Stimulated activated CD4-positive, alpha-beta T cell treated with anti-CD3 and anti-CD28 coated beads, Interleukin-2, amount 100 ng/mL, for 24 hours (primary cell): ENCODE measurements around the gene SYNE2.
A peak's percentile ranks its signal among the peaks of the same experiment; 100 is the strongest.

ENCODE experiments used
- DNase-seq, 2 donors: peaks; one replicate each; pipeline ENCODE4 v3.0.0-alpha.2; 2020

The SYNE2 gene

DNA sequence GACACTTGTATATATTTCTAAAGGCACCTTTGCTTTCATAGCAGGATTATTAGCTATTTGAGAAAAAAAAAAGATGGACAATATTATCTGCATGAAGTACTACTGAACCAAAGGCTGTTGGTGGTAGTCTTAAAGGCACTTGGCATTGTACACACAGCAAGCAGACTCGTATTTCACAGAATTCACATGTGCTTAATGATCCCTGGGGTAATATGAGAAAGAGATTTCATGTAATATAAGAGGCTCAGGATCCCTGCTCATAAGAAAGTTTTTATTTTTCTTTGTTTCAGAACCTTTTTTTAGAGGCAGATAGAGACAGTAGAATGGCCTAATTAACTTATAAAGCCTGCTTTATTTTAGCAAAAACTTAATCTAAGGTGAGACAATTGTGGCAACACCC lies 59.5 kb downstream of the SYNE2 start:
- no peak for DNase-seq

DNA sequence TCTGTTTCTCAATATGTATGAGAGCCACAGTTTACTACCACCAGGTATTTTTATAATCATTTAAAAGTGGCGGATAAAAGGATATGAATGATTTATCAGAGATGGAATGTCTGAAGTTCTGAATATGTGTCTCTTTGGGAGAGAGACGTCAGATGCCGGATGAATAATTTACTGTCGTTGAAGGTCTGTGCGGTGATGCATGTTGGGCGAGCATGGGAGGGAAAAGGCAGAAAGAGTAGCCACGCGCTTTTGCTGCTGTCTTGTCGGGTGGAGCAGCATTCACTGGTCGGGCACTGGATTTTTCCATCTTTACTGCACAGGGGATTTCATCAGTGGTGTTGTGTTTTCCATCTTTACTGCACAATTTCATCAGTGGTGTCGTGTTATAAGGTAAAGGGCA lies 65.6 kb downstream of the SYNE2 start:
- DNase-seq = no peak

DNA sequence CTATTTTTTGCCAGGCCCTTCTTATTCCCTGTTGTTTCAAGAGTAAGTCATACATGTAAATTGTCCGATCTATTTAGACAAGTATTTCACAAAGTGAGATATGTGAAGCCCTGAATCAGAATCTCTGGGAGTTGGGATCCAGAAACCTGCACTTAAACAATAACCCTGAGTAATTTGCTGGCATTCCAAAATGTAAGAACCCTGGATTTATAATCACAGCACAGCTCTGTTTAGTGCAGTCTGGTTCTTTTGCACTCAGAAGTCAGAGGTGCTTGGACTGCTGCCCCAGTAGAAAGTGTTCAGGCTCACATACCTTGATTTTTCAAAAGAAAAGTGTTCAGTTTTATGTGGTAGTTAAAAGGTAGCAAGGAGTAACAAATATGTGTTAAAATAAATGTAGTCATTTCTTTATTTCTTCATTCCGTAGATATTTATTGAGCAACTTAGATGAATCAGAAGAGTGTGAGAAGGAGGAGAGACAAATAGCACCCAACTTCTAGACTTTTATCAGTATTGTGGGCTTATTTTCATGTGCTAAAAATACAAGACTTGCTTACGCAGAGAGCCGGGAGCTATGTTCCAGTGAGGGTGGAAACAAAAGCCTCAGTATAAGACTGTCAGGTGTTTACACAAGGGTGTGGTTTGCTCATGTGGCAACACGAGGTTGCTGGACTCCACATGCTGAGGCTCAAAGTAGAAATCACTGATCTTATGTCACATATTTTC lies 70.1 kb downstream of the SYNE2 start:
- no peak for DNase-seq

DNA sequence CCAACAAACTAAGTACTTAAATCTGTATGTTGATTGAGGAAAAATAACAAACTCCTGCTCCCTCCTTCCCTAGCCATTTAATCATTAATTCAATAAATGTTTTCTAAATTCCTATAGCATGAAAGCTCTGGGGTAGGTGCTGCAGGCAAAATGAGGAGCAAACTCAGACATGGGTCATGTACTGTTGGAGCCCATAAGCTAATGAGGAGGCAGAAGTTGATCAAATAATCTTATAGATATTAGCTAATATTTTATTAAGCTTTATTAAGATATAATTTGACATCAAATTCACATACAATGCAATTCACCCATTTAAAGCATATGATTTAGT lies 70.6 kb downstream of the SYNE2 start:
- no peak for DNase-seq

DNA sequence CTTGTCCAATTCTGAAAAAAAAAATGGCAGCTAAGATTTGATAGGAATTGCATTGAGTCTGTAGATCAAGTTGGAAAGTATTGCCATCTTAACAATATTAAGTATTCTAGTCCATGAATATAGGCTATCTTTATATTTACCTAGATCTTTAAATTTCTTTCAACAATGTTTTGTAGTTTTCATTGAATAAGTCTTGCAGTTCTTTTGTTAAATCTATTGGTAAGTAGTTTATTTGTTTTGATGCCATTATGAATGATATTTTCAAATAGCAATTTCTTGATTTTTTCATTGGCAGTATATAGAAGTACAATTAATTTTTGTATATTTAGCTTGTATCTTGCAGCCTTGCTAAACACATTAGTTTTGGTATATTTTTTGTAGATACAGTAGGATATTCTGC lies 71.6 kb downstream of the SYNE2 start:
- no peak for DNase-seq

DNA sequence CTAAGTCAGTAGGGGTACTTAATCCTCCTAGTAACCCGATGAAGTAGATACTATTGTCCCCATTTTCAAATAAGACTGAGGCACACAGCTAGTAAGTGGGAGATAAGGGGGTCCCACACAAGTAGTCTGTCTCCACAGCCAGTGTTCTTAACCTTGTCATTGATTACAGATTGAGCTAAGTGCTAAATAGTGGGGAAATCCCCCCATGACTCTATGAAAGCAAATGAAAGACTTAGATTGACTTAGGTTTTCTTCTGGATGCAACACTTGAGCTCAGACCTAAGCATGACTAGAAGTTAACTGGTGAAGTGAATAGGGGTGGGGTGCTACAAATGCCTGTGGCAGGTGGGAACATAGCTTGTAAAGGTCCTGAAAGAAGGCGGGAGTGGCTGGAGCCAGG lies 73.8 kb downstream of the SYNE2 start:
- DNase-seq = no peak

DNA sequence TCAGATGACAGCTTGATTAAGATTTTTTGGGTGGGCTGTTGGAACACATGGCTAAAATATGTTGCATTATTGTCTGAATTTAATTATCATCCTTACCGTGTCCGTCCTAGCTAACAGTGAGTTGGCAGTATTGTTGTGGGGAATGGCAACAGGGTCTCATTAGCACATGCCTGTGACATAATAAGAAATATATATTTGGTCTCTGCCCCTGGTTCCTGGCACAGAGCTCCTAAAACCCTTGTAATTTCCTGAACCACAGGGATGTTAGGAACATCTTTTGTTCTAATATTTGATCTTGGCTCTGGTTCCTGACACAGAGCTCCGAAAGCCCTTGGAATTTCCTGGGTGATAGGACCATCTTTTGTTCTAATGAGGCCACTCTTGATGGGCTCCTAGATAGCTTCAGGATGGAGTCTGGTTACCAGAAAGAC lies 76.0 kb downstream of the SYNE2 start:
- no peak for DNase-seq

DNA sequence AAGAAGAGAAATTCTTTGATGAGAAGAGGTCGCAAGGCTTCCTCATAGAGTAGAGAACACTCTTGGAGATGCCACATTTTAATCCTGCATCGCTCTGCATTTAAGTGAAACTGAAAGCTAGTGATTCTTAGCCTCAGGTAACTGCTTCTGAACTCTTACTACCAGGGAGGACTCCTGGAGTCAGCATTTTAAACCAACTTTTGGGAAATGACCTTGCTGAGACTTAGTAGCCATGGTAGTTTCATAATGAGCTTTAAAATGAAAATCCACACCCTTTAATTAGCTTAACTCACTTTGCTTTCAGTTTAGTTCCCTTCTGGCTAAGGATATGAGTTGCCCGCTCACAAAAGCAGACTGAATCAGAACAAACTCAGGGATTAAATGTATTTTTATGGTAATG lies 80.3 kb downstream of the SYNE2 start:
- no peak for DNase-seq

DNA sequence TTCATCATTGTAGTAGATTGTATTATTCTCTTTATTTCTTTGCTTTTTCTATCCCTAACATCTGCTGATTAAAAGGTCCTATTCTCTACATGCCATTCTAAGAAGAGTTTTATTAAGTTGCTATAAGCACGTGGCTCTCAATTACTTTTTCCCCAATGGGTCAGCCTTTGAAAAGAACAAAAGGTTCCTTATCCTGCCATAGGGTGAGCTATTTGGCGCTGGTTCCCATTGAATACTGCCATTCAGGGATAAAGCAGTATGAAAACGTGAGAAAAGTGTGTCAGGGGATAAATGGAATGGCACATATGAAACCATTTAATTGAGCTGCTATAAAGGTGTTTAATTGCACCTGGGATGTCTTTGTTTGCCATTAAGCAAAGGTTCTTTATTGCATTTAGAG lies 80.9 kb downstream of the SYNE2 start:
- no peak for DNase-seq

DNA sequence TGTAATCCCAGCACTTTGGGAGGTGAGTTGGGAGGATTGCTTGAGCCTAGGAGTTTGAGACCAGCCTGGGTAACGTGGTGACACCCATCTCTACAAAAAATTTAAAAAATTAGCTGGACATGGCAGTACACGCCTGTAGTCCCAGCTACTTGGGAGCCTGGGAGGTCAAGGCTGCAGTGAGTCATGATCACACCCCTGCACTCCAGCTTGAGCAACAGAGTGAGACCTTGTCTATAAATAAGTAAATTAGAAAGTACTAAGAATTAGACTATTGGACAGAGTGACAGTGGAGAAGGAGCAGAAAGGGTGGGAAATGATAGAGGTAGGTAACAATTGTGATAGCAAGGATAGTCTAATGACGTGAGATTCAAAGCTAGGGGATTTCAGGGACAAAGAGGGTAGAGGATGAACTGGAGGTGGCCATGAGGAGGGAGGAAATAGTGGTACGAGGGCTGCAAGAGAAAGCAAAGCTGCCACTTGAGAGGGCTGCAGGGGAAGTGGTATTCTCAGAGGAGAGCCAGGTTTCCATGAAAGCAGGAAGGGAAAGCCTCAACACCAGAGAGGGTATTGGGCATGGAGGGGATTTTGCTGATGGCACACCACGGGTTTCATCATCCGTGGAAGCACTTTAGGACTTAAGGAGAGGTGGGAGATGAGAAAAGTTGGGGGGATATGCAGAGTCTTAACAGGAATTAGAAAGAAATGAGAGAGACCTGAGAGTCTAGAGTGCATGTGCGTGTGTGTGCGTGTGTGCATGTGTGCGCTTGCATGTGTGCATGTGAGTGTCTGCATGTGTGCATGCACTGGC lies 85.6 kb downstream of the SYNE2 start:
- DNase-seq = peak in 1 of 2 donors; percentile 5

DNA sequence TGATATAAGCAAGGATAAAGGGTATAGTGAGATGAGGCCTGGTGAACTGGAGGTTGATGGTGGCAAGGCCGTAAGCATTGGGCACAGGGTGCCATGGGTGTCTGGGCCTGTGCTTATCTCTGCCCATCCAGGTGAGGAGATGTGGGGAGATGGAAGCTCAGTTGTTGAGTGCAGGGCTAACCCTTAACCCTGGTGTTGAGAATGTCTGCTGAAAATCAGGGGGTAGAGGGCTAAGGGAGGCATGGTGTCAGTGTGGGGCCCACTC lies 86.1 kb downstream of the SYNE2 start:
- DNase-seq = no peak

DNA sequence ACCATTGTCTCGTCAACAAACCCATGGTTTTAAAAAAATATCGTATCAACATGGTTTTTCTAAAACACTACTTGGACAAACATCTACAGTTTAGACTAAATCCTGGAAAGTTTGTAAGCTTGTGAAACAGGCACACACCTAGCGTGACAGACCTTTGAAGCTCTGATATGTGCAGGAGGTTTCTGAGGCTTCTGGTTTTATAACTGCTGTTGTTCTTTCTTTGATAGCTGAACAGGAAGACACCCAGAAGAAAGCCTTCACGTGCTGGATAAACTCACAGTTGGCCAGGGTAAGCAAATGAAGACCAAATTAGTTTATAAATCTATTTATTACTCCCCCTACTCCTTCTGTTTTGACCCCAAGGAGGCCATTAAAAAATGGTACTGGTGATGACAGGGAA lies 87.6 kb downstream of the SYNE2 start:
- no peak for DNase-seq

DNA sequence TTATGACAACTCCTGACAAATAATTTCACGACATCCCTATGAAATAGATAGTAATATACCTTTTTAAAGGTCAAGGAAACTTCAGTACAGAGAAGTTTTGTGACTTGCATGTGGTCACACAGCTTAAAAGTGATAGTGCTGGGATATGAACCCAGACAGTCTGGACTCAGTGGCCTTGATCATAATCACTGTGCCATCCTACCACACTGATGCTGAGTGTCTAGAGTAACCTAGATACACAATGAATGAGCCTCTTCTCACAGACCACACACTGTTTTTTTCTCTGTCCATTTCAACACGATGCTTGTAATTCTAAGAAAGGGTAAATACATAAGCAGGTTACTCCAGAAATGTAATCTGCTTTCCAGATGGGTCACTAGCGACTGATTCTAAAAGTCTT lies 88.2 kb downstream of the SYNE2 start:
- no peak for DNase-seq

DNA sequence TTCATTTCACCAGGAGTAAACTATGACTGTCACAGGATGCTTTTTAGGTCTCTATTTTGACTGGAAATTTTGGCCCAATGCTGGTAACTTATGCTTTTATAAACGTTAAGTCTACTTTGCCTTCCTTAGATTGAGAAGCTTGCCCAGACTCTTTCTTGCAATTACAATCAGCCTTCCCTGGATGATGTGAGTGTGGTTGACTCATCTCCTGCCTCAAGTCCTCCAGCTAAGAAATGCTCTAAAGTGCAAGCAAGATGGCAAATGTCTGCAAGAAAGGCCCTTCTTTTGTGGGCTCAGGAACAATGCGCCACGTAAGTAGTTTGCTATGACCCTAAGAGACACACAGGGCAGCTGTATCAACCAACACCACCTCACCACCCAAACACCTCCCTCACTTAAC lies 96.9 kb downstream of the SYNE2 start:
- no peak for DNase-seq

DNA sequence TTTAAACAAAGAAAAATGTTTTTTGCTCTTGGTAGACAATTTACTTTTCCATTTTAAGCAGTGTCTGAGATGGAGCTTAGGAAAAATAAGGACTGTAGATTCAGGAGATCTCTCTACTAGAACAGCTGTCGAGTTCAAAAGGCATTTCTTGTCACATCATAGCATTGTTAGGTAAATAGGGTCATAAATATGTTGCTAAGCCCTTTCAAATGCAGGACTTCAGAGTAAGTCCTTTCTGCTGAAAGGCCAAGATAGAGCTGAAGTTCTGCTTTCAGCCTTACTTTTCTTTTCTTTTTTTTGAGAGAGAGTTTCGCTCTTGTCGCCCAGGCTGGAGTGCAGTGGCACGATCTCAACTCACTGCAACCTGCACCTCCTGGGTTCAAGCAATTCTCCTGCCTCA lies 98.2 kb downstream of the SYNE2 start:
- no peak for DNase-seq

DNA sequence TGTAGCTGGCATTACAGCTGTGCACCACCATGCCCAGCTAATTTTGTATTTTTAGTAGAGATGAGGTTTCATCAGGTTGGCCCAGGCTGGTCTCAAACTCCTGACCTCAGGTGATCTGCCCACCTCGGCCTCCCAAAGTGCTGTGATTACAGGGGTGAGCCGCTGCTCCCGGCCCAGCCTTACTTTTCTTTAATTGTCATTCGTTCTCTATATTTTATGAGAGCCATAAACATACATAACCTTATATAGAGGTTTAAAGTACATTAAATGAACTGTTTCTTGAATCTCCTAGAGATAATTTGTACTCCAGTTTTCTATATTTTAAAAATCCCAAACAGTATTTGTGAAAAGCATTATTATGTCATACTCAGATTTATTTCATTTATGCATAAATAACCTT lies 98.6 kb downstream of the SYNE2 start:
- DNase-seq = no peak

DNA sequence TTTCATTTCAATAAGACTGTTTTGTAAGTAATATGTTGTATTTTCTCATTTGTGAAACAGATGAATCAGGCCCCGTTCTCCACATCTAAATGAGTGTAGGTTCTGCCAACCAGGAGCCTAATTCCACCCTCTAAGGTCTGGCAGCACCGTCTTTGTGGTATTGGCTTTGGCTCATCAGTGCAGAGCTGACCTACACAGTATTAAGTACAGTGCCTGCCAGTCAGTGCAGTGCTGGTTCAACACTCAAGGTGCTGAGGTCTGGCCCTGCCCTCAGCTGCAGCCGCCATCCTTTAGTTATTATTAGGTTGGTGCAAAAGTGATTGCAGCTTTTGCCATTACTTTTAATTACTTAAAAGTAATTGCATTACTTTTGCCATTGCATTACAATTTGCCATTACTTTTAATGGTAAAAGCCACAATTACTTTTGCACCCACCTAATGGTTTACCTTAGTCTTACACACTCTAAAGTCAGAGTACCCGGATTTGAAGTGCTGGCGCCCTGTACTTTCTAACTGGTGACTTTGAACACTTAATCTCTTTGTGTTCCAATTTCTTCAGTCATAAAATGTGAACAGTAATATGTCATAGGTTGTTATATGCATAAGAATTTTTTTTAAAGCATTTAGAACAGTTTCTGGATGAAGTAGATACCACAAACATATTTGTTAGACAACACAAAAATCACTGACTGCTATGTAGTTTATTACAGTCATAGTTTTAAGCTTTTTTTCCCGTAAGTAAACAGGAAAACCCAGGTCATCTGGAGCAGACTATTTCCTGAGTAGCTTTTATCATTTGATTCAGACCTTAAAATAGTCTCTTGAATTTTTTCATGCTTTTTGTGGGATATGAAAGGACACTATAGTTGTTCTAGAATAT lies 99.5 kb downstream of the SYNE2 start:
- no peak for DNase-seq

DNA sequence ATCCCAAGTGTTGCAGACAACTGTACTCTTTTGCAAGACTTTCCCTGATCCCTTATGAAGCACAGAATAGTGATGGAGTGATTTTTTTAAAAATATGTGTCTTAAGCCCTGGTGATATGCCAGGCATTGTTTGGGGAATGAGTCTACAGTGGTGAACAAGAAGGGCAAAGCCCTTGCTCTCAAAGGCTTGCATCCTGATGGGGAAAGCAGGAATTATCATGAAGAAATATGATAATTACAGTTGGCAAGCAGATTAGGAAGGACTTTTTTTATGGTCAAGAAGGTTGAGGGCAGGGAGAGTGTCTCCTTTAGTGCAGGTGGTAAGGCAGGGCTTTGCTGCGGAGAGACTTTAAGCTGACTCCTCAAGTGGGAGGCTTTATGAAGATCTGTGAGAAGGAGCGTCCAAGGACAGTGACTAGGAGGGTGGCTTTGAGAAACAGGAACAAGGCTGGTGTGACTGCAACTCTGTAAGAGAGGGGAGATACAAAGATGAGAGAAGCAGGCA lies 100.2 kb downstream of the SYNE2 start:
- no peak for DNase-seq

DNA sequence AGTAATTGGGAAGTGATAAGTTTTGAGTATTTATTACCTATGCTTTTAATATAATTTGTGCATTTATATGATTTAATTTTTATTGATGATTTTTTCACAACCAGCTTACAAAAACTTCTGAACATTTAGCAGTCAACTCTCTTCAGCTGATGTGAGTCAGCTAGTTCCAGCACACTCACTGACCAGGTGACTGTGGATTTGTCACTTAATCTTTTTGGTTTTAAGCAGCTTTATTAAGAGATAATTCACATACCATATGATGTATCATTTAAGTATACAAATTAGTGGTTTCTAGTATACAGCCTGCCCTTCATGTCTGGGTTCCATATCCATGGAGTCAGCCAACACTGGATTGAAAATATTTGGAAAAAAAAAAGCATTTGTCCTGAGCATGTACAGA lies 103.5 kb downstream of the SYNE2 start:
- DNase-seq = no peak

DNA sequence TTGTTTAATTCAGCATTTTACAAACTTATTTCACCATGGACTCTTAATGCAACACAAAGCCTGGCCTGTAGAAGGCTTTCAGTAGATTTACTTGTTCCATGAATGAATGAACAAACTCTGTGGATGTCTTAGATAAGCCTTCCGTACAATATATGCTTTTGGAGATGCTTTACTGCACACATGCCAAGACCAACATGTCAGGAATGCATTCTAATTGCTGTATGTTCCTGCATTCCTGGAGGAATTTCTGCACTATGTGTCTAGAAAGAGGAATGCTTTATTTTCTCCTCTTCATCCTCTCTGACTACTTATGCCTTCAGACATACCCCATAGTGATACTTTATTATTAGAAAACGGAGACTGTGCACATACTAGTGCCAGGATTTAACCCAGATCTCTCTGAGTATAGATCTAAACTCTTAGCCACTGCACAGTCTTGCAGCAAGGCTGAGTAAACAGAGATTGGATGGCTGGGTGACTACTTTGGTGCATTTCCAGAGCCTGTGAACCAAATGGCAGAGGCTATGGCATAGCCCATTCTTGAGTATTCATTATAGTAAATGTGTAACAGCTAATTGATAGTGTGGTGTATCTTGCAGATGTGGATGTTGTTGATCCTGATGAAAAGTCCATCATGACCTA lies 108.2 kb downstream of the SYNE2 start:
- no peak for DNase-seq

DNA sequence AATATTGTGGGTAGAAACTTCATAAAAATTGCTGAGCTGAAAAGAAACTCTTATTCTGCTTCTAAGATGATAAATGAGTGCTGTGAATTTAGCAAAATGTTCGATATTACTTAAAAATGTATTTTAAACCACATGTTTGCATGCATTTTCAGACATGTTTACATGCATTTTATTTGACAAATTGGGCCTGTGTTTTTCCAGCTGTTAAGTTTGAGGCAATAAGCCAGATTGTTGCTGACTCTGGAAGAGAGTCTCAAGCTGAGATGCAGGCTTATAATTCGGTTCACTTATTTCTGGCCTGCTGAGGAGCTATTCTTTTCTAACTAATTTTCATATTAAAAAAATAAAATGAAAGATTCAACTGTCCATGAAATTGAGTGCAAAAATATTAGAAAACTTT lies 110.1 kb downstream of the SYNE2 start:
- no peak for DNase-seq

DNA sequence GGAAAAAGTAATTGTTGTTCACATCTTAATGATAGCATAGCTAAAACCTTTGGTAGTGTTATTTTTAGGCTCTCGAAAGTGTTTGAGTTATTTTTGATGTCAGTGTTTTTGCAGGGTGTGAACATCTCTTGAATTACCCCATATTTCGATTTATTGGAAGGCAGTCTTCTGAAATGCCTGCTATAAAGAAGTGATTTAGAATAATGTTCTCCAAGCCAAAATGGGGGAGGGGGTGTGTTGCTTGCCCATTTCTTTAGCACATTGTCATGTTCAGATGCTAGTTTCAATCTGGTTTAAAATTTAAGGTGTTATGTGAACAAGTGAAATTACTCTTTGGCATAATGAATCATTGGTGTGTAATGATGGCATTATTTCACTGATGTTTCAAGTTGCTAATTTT lies 110.6 kb downstream of the SYNE2 start:
- no peak for DNase-seq

DNA sequence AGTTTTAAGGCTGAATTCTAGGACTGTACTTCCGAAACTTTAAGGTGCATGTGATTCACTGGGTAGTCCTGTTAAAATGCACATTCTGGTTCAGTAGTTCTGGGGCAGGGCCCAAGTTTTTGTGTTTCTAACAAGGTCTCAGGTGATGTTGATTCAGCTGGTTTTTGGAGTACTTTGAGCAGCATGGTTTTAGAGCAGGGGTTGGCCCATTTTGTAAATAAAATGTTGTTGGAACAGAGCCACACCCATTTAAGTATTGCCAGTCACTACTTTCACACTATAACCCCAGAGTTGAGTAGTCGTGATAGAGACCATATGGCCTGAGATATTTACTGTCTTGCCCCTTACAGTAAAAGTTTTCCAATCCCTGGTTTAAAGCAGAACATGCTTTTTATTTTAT lies 111.3 kb downstream of the SYNE2 start:
- no peak for DNase-seq
